ENCODE data around the gene IL20RB. TPM values are rescaled to one million over a fixed set of nuclear protein-coding genes. Genes with fewer than 3 reads are reported as not detected.
"Not testable (repeated sequence)": the region's sequence is repeated elsewhere in the genome, so short reads cannot be mapped to it uniquely, and the experiment has no call there.

The IL20RB gene
- total RNA-seq, 2 experiments from 2014 or later: 1.1 to 2.0 TPM

DNA sequence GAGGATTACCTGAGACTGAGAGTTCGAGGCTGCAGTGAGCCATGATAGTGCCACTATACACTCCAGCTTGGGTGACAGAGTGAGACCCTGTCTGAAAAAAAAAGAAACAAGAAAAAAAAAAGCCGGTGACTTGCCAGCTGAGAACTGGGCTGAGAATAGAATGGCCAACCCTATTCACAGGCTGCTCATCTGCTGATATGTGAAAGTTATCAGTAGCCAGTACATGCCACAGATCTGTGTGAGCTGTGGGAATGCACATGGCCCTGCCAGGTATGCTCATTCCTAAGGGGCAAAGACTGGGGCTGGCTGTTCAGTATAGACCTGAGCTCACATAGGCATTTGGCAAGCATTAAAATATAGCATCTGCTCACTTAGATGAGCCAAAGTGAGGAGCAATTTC is 30.9 kb downstream of the IL20RB start:
- H3K4me3 Mint-ChIP-seq: no peak overlapping the region
- no peaks in the 10 kb centered on the region for H3K9me3 Mint-ChIP-seq
- no peak overlapping the region for H3K27ac Mint-ChIP-seq
- no peaks in the 10 kb centered on the region for H3K36me3 Mint-ChIP-seq
- no peaks in the 10 kb centered on the region for H3K4me1 Mint-ChIP-seq
- DNase-seq: no peak
- no peaks in the 10 kb centered on the region for H3K27me3 Mint-ChIP-seq

GRCh38 chr3:136989781-136990524 is 32.2 kb downstream of the IL20RB start:
- DNase-seq: no peak
- Mint-ChIP-seq H3K4me1 (peaks cover 3% of the 10 kb centered on the region), H3K27me3 (no peaks in the 10 kb centered on the region), H3K36me3 (no peaks in the 10 kb centered on the region), H3K4me3 (no peak overlapping the region), H3K27ac (no peak overlapping the region), H3K9me3 (no peaks in the 10 kb centered on the region)

DNA sequence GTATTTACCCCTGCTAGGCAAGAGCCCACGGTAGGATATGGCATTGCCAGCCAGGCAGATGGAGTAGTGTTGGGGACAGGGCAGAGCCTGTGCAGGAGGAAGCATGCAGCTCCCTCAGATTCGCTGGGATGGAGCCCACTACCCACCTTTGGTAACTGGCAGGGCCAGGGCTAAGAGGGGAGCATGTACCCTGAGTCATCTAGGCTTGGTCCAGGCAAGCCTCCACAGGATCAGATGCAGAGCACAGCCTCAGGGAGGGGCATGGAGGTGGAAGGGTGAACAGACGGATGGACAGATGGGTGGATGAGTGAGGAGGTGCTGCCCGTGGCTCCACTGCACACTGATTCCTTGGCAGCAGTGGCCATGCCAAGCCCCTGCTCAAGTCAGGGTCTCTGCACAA is 33.0 kb downstream of the IL20RB start:
- Mint-ChIP-seq H3K4me3 (no peak overlapping the region), H3K9me3 (no peaks in the 10 kb centered on the region), H3K4me1 (peaks cover 3% of the 10 kb centered on the region), H3K36me3 (no peaks in the 10 kb centered on the region), H3K27me3 (no peaks in the 10 kb centered on the region), H3K27ac (no peak overlapping the region)
- no peak for DNase-seq

GRCh38 chr3:136992115-136992514 is 34.3 kb downstream of the IL20RB start:
- Mint-ChIP-seq H3K27me3 (no peaks in the 10 kb centered on the region), H3K4me1 (peaks cover 3% of the 10 kb centered on the region), H3K36me3 (no peaks in the 10 kb centered on the region), H3K4me3 (no peak overlapping the region), H3K27ac (no peak overlapping the region), H3K9me3 (no peaks in the 10 kb centered on the region)
- DNase-seq: no peak

DNA sequence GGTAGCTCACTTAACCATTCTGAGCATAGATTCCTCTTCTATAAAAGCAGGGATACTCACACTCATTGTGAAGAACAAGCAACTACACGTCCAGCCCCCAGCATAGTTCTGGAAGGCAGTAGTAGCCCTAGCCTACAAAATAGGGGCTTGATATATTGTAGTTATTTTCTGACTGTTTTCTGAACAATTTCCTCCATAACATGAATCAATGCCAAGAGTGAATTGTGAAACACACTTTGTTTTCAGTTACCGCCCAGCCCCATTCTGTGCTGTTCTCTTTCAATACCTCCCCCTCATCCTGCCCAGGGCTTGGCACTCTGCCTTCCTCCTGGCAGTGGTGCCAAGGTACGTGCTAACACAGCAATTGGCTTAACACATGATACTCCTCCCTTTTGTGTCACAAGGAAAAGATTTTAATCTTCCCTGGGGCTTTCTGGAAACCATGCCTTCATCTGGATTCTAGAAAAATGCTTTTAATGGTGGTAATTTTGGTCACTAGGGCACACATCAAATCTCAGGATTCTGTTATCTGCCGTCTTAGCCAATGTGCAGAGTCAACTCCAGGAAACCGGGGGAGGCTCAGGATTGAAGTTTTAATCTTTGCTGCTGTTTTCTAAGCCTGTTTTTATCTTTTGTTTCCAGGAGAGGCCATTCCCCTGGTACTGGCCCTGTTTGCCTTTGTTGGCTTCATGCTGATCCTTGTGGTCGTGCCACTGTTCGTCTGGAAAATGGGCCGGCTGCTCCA is 37.2 kb downstream of the IL20RB start:
- H3K27me3 Mint-ChIP-seq: no peaks in the 10 kb centered on the region
- no peak for DNase-seq
- H3K4me1 Mint-ChIP-seq: peaks cover 3% of the 10 kb centered on the region
- H3K9me3 Mint-ChIP-seq: no peaks in the 10 kb centered on the region
- no peaks in the 10 kb centered on the region for H3K36me3 Mint-ChIP-seq
- no peak overlapping the region for H3K27ac Mint-ChIP-seq
- H3K4me3 Mint-ChIP-seq: no peak overlapping the region

GRCh38 chr3:136995652-136996051 is 37.9 kb downstream of the IL20RB start:
- Mint-ChIP-seq H3K4me1 (peaks cover 3% of the 10 kb centered on the region), H3K27ac (no peak overlapping the region), H3K4me3 (no peak overlapping the region), H3K36me3 (no peaks in the 10 kb centered on the region), H3K9me3 (no peaks in the 10 kb centered on the region), H3K27me3 (no peaks in the 10 kb centered on the region)
- DNase-seq: no peak

GRCh38 chr3:137000039-137000438 is 42.3 kb downstream of the IL20RB start:
- Mint-ChIP-seq H3K27ac (no peak overlapping the region), H3K9me3 (no peaks in the 10 kb centered on the region), H3K4me3 (no peak overlapping the region), H3K36me3 (peaks cover 7% of the 10 kb centered on the region), H3K27me3 (no peaks in the 10 kb centered on the region), H3K4me1 (no peaks in the 10 kb centered on the region)
- DNase-seq: no peak

DNA sequence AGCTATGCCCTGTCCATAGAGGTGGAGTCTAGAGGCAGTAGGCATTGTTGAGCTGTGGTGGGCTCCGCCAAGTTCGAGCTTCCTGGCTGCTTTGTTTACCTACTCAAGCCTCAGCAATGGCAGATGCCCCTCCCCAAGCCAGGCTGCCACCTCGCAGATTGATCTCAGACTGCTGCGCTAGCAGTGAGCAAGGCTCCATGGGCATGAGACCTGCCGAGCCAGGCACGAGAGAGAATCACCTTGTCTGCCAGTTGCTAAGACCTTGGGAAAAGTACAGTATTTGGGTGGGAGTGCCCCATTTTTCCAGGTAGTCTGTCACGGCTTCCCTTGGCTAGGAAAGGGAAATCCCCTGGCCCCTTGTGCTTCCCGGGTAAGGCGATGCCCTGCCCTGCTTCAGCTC is 49.6 kb downstream of the IL20RB start:
- not testable (repeated sequence) for DNase-seq, H3K36me3 Mint-ChIP-seq, H3K4me3 Mint-ChIP-seq, H3K27me3 Mint-ChIP-seq, H3K27ac Mint-ChIP-seq, H3K9me3 Mint-ChIP-seq, H3K4me1 Mint-ChIP-seq

DNA sequence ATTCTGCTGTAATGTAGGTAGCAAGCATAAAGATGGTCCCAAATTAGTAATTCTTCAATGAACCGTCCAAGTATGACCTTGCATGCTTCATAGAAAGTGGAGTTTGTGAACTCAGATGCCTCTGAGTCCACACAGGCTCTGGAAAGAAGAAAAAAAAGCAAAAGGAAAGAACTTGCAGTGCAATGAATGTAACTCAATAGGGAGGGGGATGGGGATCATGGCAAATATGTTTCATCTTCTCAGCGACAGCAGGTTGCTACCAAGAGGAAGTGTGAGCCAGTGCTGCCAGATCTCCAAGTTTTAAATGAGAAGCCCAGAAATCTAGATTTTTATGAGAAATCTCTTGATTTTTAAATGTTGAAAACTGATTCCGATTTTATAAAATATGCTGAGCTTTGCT is 50.3 kb downstream of the IL20RB start:
- H3K4me1 Mint-ChIP-seq: no peaks in the 10 kb centered on the region
- no peak overlapping the region for H3K4me3 Mint-ChIP-seq
- no peaks in the 10 kb centered on the region for H3K36me3 Mint-ChIP-seq
- H3K9me3 Mint-ChIP-seq: no peaks in the 10 kb centered on the region
- no peak for DNase-seq
- no peak overlapping the region for H3K27ac Mint-ChIP-seq
- no peaks in the 10 kb centered on the region for H3K27me3 Mint-ChIP-seq

GRCh38 chr3:137008976-137009375 is 51.2 kb downstream of the IL20RB start:
- DNase-seq: no peak
- no peak overlapping the region for H3K4me3 Mint-ChIP-seq
- no peaks in the 10 kb centered on the region for H3K9me3 Mint-ChIP-seq
- H3K36me3 Mint-ChIP-seq: no peaks in the 10 kb centered on the region
- H3K4me1 Mint-ChIP-seq: peaks cover 3% of the 10 kb centered on the region
- H3K27me3 Mint-ChIP-seq: no peaks in the 10 kb centered on the region
- no peak overlapping the region for H3K27ac Mint-ChIP-seq

DNA sequence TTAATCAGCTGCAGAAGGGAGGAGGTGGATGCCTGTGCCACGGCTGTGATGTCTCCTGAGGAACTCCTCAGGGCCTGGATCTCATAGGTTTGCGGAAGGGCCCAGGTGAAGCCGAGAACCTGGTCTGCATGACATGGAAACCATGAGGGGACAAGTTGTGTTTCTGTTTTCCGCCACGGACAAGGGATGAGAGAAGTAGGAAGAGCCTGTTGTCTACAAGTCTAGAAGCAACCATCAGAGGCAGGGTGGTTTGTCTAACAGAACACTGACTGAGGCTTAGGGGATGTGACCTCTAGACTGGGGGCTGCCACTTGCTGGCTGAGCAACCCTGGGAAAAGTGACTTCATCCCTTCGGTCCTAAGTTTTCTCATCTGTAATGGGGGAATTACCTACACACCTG is 52.4 kb downstream of the IL20RB start:
- H3K36me3 Mint-ChIP-seq: no peaks in the 10 kb centered on the region
- H3K27me3 Mint-ChIP-seq: no peaks in the 10 kb centered on the region
- no peak for DNase-seq
- H3K9me3 Mint-ChIP-seq: no peaks in the 10 kb centered on the region
- peaks cover 7% of the 10 kb centered on the region for H3K4me1 Mint-ChIP-seq
- H3K4me3 Mint-ChIP-seq: no peak overlapping the region
- no peak overlapping the region for H3K27ac Mint-ChIP-seq

DNA sequence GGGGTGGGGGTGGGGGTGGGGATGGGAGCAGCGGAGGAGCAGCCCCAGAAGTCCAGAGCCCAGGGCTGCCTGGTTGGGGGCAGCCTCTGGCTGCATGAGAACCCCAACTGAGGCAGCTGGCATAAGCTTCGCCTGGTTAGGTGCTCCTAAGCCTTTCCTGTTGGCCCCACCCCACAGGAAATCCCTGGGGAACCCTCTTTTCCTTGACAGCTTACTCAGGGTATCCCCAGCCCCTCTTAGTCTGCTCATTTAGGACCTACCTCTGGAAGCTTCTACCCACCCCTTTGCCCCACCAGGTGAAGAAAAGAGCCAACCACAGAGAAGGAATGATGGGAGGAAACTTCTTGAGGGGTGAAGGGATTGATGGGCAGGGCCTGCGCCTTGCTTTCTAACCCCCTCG is 53.4 kb downstream of the IL20RB start:
- no peaks in the 10 kb centered on the region for H3K36me3 Mint-ChIP-seq
- no peak overlapping the region for H3K27ac Mint-ChIP-seq
- no peaks in the 10 kb centered on the region for H3K27me3 Mint-ChIP-seq
- H3K4me3 Mint-ChIP-seq: no peak overlapping the region
- H3K9me3 Mint-ChIP-seq: no peaks in the 10 kb centered on the region
- peaks cover 7% of the 10 kb centered on the region for H3K4me1 Mint-ChIP-seq
- DNase-seq: no peak

DNA sequence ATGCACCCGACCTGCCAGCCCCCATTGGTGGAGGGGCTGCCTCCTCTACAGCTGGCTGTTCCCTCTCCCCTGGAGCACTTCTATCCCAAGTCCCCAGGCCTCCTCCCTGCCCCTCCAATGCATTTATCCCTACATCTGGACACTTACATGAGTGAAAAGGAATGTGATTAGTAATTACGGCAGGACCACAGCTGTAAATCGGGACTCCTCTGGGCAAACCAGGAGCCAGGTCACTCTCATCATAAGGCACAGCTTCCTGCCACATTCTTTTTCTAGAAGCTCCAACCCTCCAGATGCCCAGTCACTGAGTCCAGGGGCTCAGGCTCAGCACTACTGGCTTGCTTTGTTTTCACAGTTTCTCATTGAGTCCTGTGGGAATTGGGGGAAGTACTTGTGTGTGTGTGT is 54.3 kb downstream of the IL20RB start:
- DNase-seq: no peak
- no peaks in the 10 kb centered on the region for H3K9me3 Mint-ChIP-seq
- no peaks in the 10 kb centered on the region for H3K36me3 Mint-ChIP-seq
- H3K27me3 Mint-ChIP-seq: no peaks in the 10 kb centered on the region
- no peak overlapping the region for H3K27ac Mint-ChIP-seq
- H3K4me1 Mint-ChIP-seq: peaks cover 7% of the 10 kb centered on the region
- H3K4me3 Mint-ChIP-seq: no peak overlapping the region

GRCh38 chr3:137013951-137014688 is 56.3 kb downstream of the IL20RB start:
- Mint-ChIP-seq H3K36me3 (no peaks in the 10 kb centered on the region), H3K27ac (no peak overlapping the region)

GRCh38 chr3:137017316-137017715 is 59.5 kb downstream of the IL20RB start:
- H3K4me1 Mint-ChIP-seq, H3K27ac Mint-ChIP-seq, H3K4me3 Mint-ChIP-seq, H3K9me3 Mint-ChIP-seq, DNase-seq, H3K36me3 Mint-ChIP-seq, H3K27me3 Mint-ChIP-seq: not testable (repeated sequence)

More at GRCh38 chr3:137013951-137014688, 56.3 kb downstream of the IL20RB start:
- peaks cover 7% of the 10 kb centered on the region for H3K4me1 Mint-ChIP-seq
- peaks cover under 1% of the 10 kb centered on the region for H3K27me3 Mint-ChIP-seq
- peak; percentile 74 for DNase-seq
- H3K9me3 Mint-ChIP-seq: no peaks in the 10 kb centered on the region
- H3K4me3 Mint-ChIP-seq: peak overlapping the region; percentile 79

Data from activated naive CD8-positive, alpha-beta T cell treated with anti-CD3 and anti-CD28 coated beads for 36 hours (primary cell).